Measurements from ENCODE around the gene ACAT1.
"Not testable (repeated sequence)": the region's sequence is repeated elsewhere in the genome, so short reads cannot be mapped to it uniquely, and the experiment has no call there.

ACAT1 gene

GRCh38 chr11:108121274-108122155 is at the start of gene ACAT1:
TSS of gene ACAT1 (plus strand) at chr11:108121567. CDS start at chr11:108121607, 40 bp downstream.
- DNase-seq (ENCODE audit: low read depth in 1 of 2, low spot score in 1 of 2) = peak; percentile 90 to 92

- no peak for DNase-seq (ENCODE audit: low read depth in 1 of 2, low spot score in 1 of 2)
Observed at GRCh38 chr11:108084811-108085210, 36.6 kb upstream of the ACAT1 start.

GRCh38 chr11:108085672-108086071 is 35.7 kb upstream of the ACAT1 start:
- DNase-seq (ENCODE audit: low read depth in 1 of 2, low spot score in 1 of 2) = no peak

- DNase-seq (ENCODE audit: low read depth in 1 of 2, low spot score in 1 of 2) = no peak
Observed at GRCh38 chr11:108092134-108092533, 29.2 kb upstream of the ACAT1 start.

- no peak for DNase-seq (ENCODE audit: low read depth in 1 of 2, low spot score in 1 of 2)
Observed at GRCh38 chr11:108093128-108093904, 28.1 kb upstream of the ACAT1 start.

- no peak for DNase-seq (ENCODE audit: low read depth in 1 of 2, low spot score in 1 of 2)
Observed at GRCh38 chr11:108097179-108097578, 24.2 kb upstream of the ACAT1 start.

- no peak for DNase-seq (ENCODE audit: low read depth in 1 of 2, low spot score in 1 of 2)
Observed at GRCh38 chr11:108101090-108101775, 20.1 kb upstream of the ACAT1 start.

- no peak for DNase-seq (ENCODE audit: low read depth in 1 of 2, low spot score in 1 of 2)
Observed at GRCh38 chr11:108111126-108111525, 10.2 kb upstream of the ACAT1 start.

- no peak for DNase-seq (ENCODE audit: low read depth in 1 of 2, low spot score in 1 of 2)
Observed at GRCh38 chr11:108112057-108112456, 9.3 kb upstream of the ACAT1 start.

GRCh38 chr11:108115500-108116140 is 5.7 kb upstream of the ACAT1 start:
- no peak for DNase-seq (ENCODE audit: low read depth in 1 of 2, low spot score in 1 of 2)

- DNase-seq (ENCODE audit: low read depth in 1 of 2, low spot score in 1 of 2) = no peak
Observed at GRCh38 chr11:108117746-108118371, 3.5 kb upstream of the ACAT1 start.

- not testable (repeated sequence) for DNase-seq (ENCODE audit: low read depth in 1 of 2, low spot score in 1 of 2)
Observed at GRCh38 chr11:108120936-108121273, 462 bp upstream of the ACAT1 start.

- DNase-seq (ENCODE audit: low read depth in 1 of 2, low spot score in 1 of 2) = no peak
Observed at GRCh38 chr11:108122166-108122628, 830 bp downstream of the ACAT1 start.

- DNase-seq (ENCODE audit: low read depth in 1 of 2, low spot score in 1 of 2) = no peak
Observed at GRCh38 chr11:108125096-108125495, 3.7 kb downstream of the ACAT1 start.

- DNase-seq (ENCODE audit: low read depth in 1 of 2, low spot score in 1 of 2) = no peak
Observed at GRCh38 chr11:108128772-108129171, 7.4 kb downstream of the ACAT1 start.

GRCh38 chr11:108131993-108132392 is 10.6 kb downstream of the ACAT1 start:
- no peak for DNase-seq (ENCODE audit: low read depth in 1 of 2, low spot score in 1 of 2)

GRCh38 chr11:108132993-108133538 is 11.7 kb downstream of the ACAT1 start:
- not testable (repeated sequence) for DNase-seq (ENCODE audit: low read depth in 1 of 2, low spot score in 1 of 2)

GRCh38 chr11:108135845-108136544 is 14.6 kb downstream of the ACAT1 start:
- DNase-seq (ENCODE audit: low read depth in 1 of 2, low spot score in 1 of 2) = peak in 1 of 2 donors; percentile 39

GRCh38 chr11:108137212-108137611 is 15.8 kb downstream of the ACAT1 start:
- DNase-seq (ENCODE audit: low read depth in 1 of 2, low spot score in 1 of 2) = no peak

- DNase-seq (ENCODE audit: low read depth in 1 of 2, low spot score in 1 of 2) = no peak
Observed at GRCh38 chr11:108142304-108142703, 20.9 kb downstream of the ACAT1 start.

All from activated CD4-positive, alpha-beta T cell treated with anti-CD3 and anti-CD28 coated beads, Interleukin-2, amount 50 U/mL, for 24 hours (primary cell).